Activated CD8-positive, alpha-beta T cell treated with anti-CD3 and anti-CD28 coated beads for 36 hours (primary cell): Measurements from ENCODE around the gene PSKH1. TPM values are rescaled to one million over a fixed set of nuclear protein-coding genes. Genes with fewer than 3 reads are reported as not detected.
A peak's percentile ranks its signal among the peaks of the same experiment; 100 is the strongest.

Source experiments
- ATAC-seq: fragments of 200-7000 bp; cut with Tn5 transposase; one replicate; pipeline ENCODE4 v1.10.0; 2021; ENCODE audit warnings: mild to moderate bottlenecking, moderate library complexity
- CTCF ChIA-PET: fragments of 350-600 bp; sonication (Branson Sonifier 250); formaldehyde crosslinking; loops from one replicate; lab custom pipeline; 2021; ENCODE audit warnings: antibody characterized with exemption; lab: Charles Lee
- POLR2A ChIA-PET: fragments of 350-600 bp; sonication (Branson Sonifier 250); formaldehyde crosslinking; loops from one replicate; lab custom pipeline; 2021; ENCODE audit warnings: antibody characterized with exemption; lab: Charles Lee
- DNase-seq: peaks from one replicate; pipeline ENCODE4 v3.0.0-alpha.2; 2020
- H3K27ac Mint-ChIP-seq: one replicate; pipeline ENCODE4 v1.8.0; 2021; ENCODE audit warnings: mild to moderate bottlenecking, mixed read lengths
- H3K27me3 Mint-ChIP-seq: one replicate; pipeline ENCODE4 v1.8.0; 2021; ENCODE audit warnings: mixed read lengths
- H3K36me3 Mint-ChIP-seq: one replicate; pipeline ENCODE4 v1.8.0; 2021; ENCODE audit warnings: low read depth, mixed read lengths
- H3K4me1 Mint-ChIP-seq: one replicate; pipeline ENCODE4 v1.8.0; 2021; ENCODE audit warnings: low read depth, mixed read lengths
- H3K4me3 Mint-ChIP-seq: one replicate; pipeline ENCODE4 v1.8.0; 2021; ENCODE audit warnings: mild to moderate bottlenecking, moderate library complexity, mixed read lengths
- H3K9me3 Mint-ChIP-seq: one replicate; pipeline ENCODE4 v1.8.0; 2021; ENCODE audit warnings: mixed read lengths
- intact Hi-C: fragments of 100-400 bp; cut with micrococcal nuclease; formaldehyde crosslinking; loops from one replicate; pipeline ENCODE4 v1.10.0; 2022
- total RNA-seq, 2 experiments: library from RNA; stranded (reverse); gene quantifications; one replicate each; pipeline ENCODE4 v1.2.3, GENCODE V29; 2021
- TF ChIP-seq, protein P1 (sequence below): fragments of 200-600 bp; IDR thresholded peaks from one replicate; pipeline ENCODE4 v1.8.0; 2022; ENCODE audit warnings: antibody characterized with exemption, mild to moderate bottlenecking

PSKH1 gene
- total RNA-seq, 2 experiments from 2014 or later, result 8.4 to 8.5 TPM

DNA sequence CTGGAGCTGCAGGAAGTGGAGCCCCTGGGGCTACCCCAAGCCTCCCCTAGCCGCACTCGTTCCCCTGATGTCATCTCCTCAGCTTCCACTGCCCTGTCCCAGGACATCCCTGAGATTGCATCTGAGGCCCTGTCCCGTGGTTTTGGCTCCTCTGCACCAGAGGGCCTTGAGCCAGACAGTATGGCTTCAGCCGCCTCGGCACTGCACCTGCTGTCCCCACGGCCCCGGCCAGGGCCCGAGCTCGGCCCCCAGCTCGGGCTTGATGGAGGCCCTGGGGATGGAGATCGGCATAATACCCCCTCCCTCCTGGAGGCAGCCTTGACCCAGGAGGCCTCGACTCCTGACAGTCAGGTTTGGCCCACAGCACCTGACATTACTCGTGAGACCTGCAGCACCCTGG lies 12.5 kb upstream of the PSKH1 start:
- peaks cover 5% of the 10 kb centered on the region for H3K4me1 Mint-ChIP-seq
- H3K36me3 Mint-ChIP-seq, result peaks cover 37% of the 10 kb centered on the region
- TF ChIP-seq, protein P1, sequence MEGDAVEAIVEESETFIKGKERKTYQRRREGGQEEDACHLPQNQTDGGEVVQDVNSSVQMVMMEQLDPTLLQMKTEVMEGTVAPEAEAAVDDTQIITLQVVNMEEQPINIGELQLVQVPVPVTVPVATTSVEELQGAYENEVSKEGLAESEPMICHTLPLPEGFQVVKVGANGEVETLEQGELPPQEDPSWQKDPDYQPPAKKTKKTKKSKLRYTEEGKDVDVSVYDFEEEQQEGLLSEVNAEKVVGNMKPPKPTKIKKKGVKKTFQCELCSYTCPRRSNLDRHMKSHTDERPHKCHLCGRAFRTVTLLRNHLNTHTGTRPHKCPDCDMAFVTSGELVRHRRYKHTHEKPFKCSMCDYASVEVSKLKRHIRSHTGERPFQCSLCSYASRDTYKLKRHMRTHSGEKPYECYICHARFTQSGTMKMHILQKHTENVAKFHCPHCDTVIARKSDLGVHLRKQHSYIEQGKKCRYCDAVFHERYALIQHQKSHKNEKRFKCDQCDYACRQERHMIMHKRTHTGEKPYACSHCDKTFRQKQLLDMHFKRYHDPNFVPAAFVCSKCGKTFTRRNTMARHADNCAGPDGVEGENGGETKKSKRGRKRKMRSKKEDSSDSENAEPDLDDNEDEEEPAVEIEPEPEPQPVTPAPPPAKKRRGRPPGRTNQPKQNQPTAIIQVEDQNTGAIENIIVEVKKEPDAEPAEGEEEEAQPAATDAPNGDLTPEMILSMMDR, result no peak
- no peak overlapping the region for H3K27ac Mint-ChIP-seq
- H3K4me3 Mint-ChIP-seq, result no peak overlapping the region
- H3K27me3 Mint-ChIP-seq, result no peaks in the 10 kb centered on the region
- H3K9me3 Mint-ChIP-seq, result no peaks in the 10 kb centered on the region
- ATAC-seq (no peak), DNase-seq (no peak)
- POLR2A ChIA-PET, result interaction anchor here (1.2 kb wide), 1 partner anchor 9 kb away, joined by 3 read pairs; no protein-coding TSS in a partner anchor
- CTCF ChIA-PET, result interaction anchor here (1.7 to 6.3 kb wide), 3 partner anchors 45 to 160 kb away, joined by 5 to 81 read pairs (median 5); no protein-coding TSS in a partner anchor
- intact Hi-C loops, result no loop called here

GRCh38 chr16:67881621-67882161 lies 11.4 kb upstream of the PSKH1 start:
- Mint-ChIP-seq H3K4me3 (no peak overlapping the region), H3K27ac (no peak overlapping the region), H3K27me3 (no peaks in the 10 kb centered on the region), H3K4me1 (no peaks in the 10 kb centered on the region), H3K36me3 (peaks cover 33% of the 10 kb centered on the region), H3K9me3 (no peaks in the 10 kb centered on the region)
- TF ChIP-seq, protein P1, result no peak
- CTCF ChIA-PET, result interaction anchor here (0.9 to 6.3 kb wide), 10 partner anchors 8 to 159 kb away, joined by 4 to 81 read pairs (median 24); partner anchors contain the start of genes CTRL, EDC4 and PSKH1
- DNase-seq, result no peak
- intact Hi-C loops, result loop anchor here (2.0 kb wide), 1 partner anchor 47 kb away; no protein-coding TSS in a partner anchor
- POLR2A ChIA-PET, result interaction anchor here (0.9 to 1.2 kb wide), 3 partner anchors 29 to 51 kb away, joined by 3 to 4 read pairs (median 3); no protein-coding TSS in a partner anchor
- no peak for ATAC-seq

- Mint-ChIP-seq H3K9me3 (no peaks in the 10 kb centered on the region), H3K27me3 (no peaks in the 10 kb centered on the region), H3K4me3 (no peak overlapping the region), H3K36me3 (peaks cover 24% of the 10 kb centered on the region), H3K4me1 (no peaks in the 10 kb centered on the region), H3K27ac (no peak overlapping the region)
- TF ChIP-seq, protein P1, result no peak
- ChIA-PET POLR2A (interaction anchor here (0.8 to 2.0 kb wide), 6 partner anchors 24 to 52 kb away, joined by 3 to 8 read pairs (median 3); no protein-coding TSS in a partner anchor), CTCF (interaction anchor here (0.7 to 6.3 kb wide), 24 partner anchors 8 to 296 kb away, joined by 3 to 81 read pairs (median 14); partner anchors contain the start of genes CENPT, CTRL, EDC4 and PSKH1)
- DNase-seq, result no peak
- no peak for ATAC-seq
- intact Hi-C loops, result loop anchor here (2.0 kb wide), 1 partner anchor 46 kb away; no protein-coding TSS in a partner anchor
Measured at GRCh38 chr16:67882374-67883145, 10.5 kb upstream of the PSKH1 start.

- no peak overlapping the region for H3K4me3 Mint-ChIP-seq
- ATAC-seq, result peak; percentile 19
- peaks cover 20% of the 10 kb centered on the region for H3K36me3 Mint-ChIP-seq
- intact Hi-C loops, result loop anchor here (2.0 kb wide), 1 partner anchor 45 kb away; no protein-coding TSS in a partner anchor
- no peaks in the 10 kb centered on the region for H3K9me3 Mint-ChIP-seq
- no peak for DNase-seq
- ChIA-PET CTCF (interaction anchor here (0.6 to 6.3 kb wide), 42 partner anchors 9 to 1253 kb away, joined by 3 to 81 read pairs (median 6); partner anchors contain the start of genes ATP6V0D1, CENPT, CTRL and DDX28), POLR2A (interaction anchor here (1.0 to 2.0 kb wide), 7 partner anchors 8 to 51 kb away, joined by 3 to 8 read pairs (median 3); partner anchors contain the start of gene CENPT)
- TF ChIP-seq, protein P1, result no peak
- no peaks in the 10 kb centered on the region for H3K4me1 Mint-ChIP-seq
- no peaks in the 10 kb centered on the region for H3K27me3 Mint-ChIP-seq
- no peak overlapping the region for H3K27ac Mint-ChIP-seq
Measured at GRCh38 chr16:67883146-67883871, 9.7 kb upstream of the PSKH1 start.
